ENCODE results near the gene NR2F2. TPM values are rescaled to one million over a fixed set of nuclear protein-coding genes. Genes with fewer than 3 reads are reported as not detected.

Gene NR2F2
- total RNA-seq, 1 donor from 2014 or later, result 15.9 TPM

DNA sequence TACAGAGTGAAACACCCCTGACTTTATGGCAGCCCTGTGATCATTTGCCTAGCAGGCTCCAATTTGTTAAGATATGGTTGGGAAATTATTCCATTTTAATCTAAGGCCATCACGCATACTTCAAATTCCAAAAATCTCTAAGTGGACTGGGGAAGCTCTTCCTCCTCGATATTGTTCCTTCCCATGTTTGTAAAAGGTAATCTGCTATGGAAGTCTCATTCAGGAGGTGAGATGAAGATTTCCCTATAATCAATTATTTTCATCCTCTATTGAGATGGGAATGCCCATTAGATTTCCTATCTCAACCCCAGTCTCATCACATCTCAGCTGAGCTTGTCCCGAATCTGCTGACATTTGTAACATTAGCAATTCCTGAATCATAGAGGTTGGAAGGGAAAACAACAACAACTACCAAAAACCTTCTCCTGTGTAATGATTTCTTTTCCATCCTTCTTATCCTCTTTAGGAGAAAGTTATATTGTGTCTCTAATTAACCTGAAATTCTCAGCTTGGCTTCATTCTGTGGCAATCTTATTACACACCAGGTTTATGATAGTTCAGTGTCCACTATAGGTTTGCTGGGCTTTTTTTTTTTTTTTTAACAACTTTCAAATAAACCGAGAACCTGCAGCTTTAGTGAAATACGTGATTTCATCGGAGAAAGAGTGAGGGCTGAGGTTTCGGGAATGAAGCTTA is 2.2 kb upstream of the NR2F2 start:
- peaks cover 8% of the 10 kb centered on the region for H3K36me3 Mint-ChIP-seq (ENCODE audit: low read depth, unreplicated experiment)
- peaks cover 34% of the 10 kb centered on the region for H3K4me1 Mint-ChIP-seq (ENCODE audit: unreplicated experiment)

GRCh38 chr15:96328877-96329195 is 1.7 kb upstream of the NR2F2 start:
- H3K27ac Mint-ChIP-seq (ENCODE audit: unreplicated experiment), result no peak overlapping the region
- no peak overlapping the region for H3K4me3 Mint-ChIP-seq (ENCODE audit: unreplicated experiment)
- peaks cover 38% of the 10 kb centered on the region for H3K27me3 Mint-ChIP-seq (ENCODE audit: unreplicated experiment)
- peaks cover 8% of the 10 kb centered on the region for H3K36me3 Mint-ChIP-seq (ENCODE audit: low read depth, unreplicated experiment)
- H3K9me3 Mint-ChIP-seq (ENCODE audit: unreplicated experiment), result no peaks in the 10 kb centered on the region
- TF ChIP-seq CTCF (IDR thresholded peaks at IDR 0.05; ENCODE audit: unreplicated experiment), result no peak
- DNase-seq (ENCODE audit: low spot score), result no peak
- peaks cover 34% of the 10 kb centered on the region for H3K4me1 Mint-ChIP-seq (ENCODE audit: unreplicated experiment)

More for the DNA sequence above, 2.2 kb upstream of the NR2F2 start:
- no peak for DNase-seq (ENCODE audit: low spot score)
- H3K27me3 Mint-ChIP-seq (ENCODE audit: unreplicated experiment), result peaks cover 40% of the 10 kb centered on the region
- H3K27ac Mint-ChIP-seq (ENCODE audit: unreplicated experiment), result no peak overlapping the region
- no peak overlapping the region for H3K4me3 Mint-ChIP-seq (ENCODE audit: unreplicated experiment)
- no peaks in the 10 kb centered on the region for H3K9me3 Mint-ChIP-seq (ENCODE audit: unreplicated experiment)
- no peak for TF ChIP-seq CTCF (IDR thresholded peaks at IDR 0.05; ENCODE audit: unreplicated experiment)

DNA sequence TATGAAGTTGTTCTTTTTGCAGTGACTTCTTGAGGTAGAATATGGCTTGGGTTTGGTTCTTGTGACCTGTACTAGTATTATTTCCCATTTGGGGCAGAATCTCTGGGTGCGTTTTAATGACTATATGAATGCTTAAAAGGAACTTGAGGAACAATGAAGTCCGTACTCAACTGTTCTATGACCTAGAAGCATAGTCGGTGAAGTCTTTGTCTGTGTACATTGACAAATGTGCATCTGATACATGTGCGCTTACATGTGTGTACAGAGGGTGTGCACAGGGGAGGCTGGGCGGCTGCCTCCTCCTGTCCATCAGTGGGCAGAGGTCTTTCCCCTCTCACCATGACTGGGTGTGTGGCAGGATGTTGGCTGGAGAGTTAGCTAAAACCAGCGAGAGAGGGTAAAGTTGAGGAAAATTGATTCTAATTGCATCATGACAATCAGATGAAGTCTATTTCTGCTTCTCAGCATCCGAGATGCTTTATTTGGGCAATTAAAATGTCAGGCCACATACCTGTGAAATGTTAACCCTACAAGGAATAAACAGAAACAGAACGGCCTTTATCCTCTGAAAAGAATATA is 1.0 kb upstream of the NR2F2 start:
- peaks cover 8% of the 10 kb centered on the region for H3K36me3 Mint-ChIP-seq (ENCODE audit: low read depth, unreplicated experiment)
- H3K4me3 Mint-ChIP-seq (ENCODE audit: unreplicated experiment), result peak overlapping the region; percentile 85
- no peak for TF ChIP-seq CTCF (IDR thresholded peaks at IDR 0.05; ENCODE audit: unreplicated experiment)
- no peak overlapping the region for H3K27ac Mint-ChIP-seq (ENCODE audit: unreplicated experiment)
- peaks cover 34% of the 10 kb centered on the region for H3K27me3 Mint-ChIP-seq (ENCODE audit: unreplicated experiment)
- H3K4me1 Mint-ChIP-seq (ENCODE audit: unreplicated experiment), result peaks cover 34% of the 10 kb centered on the region
- no peak for DNase-seq (ENCODE audit: low spot score)
- H3K9me3 Mint-ChIP-seq (ENCODE audit: unreplicated experiment), result no peaks in the 10 kb centered on the region

- Mint-ChIP-seq H3K27ac (ENCODE audit: unreplicated experiment) (peak overlapping the region; percentile 77), H3K4me1 (ENCODE audit: unreplicated experiment) (peaks cover 35% of the 10 kb centered on the region), H3K36me3 (ENCODE audit: low read depth, unreplicated experiment) (peaks cover 11% of the 10 kb centered on the region), H3K4me3 (ENCODE audit: unreplicated experiment) (peak overlapping the region; percentile 93), H3K27me3 (ENCODE audit: unreplicated experiment) (peaks cover 29% of the 10 kb centered on the region), H3K9me3 (ENCODE audit: unreplicated experiment) (no peaks in the 10 kb centered on the region)
- TF ChIP-seq CTCF (IDR thresholded peaks at IDR 0.05; ENCODE audit: unreplicated experiment), result no peak
- peak; percentile 59 for DNase-seq (ENCODE audit: low spot score)
Observed at GRCh38 chr15:96330064-96330449, 443 bp upstream of the NR2F2 start.
